DND-41 (cell line): ENCODE results near the gene REEP5.

Source experiments
- ATAC-seq: fragments of 200-7000 bp; cut with Tn5 transposase; 3 replicates; pipeline ENCODE4 v1.9.1; 2021; ENCODE audit warnings: low read depth; ENCODE audit not compliant: insufficient read depth
- DNase-seq: peaks from one replicate; pipeline ENCODE4 v3.0.0-alpha.2; 2020
- H2AFZ ChIP-seq: 2 replicates; pipeline ENCODE4 v1.6.0; 2012; ENCODE audit warnings: low read depth, low read length
- H3K27ac ChIP-seq: 2 replicates; pipeline ENCODE4 v1.5.1; 2012; ENCODE audit warnings: low read length, inconsistent platforms
- H3K27me3 ChIP-seq: fragments of 200-600 bp; sonication (generic); 2 replicates; pipeline ENCODE4 v1.6.0; 2012; ENCODE audit warnings: low read length, mild to moderate bottlenecking, inconsistent platforms; ENCODE audit not compliant: insufficient read depth, poor library complexity
- H3K36me3 ChIP-seq: 2 replicates; pipeline ENCODE4 v1.5.1; 2012; ENCODE audit warnings: low read length, inconsistent platforms; ENCODE audit not compliant: insufficient read depth
- H3K4me1 ChIP-seq: 2 replicates; pipeline ENCODE4 v1.5.1; 2012; ENCODE audit warnings: mild to moderate bottlenecking, low read length; ENCODE audit not compliant: insufficient read depth
- H3K4me2 ChIP-seq: 2 replicates; pipeline ENCODE4 v1.6.0; 2012; ENCODE audit warnings: mild to moderate bottlenecking, moderate library complexity, low read length, inconsistent platforms; ENCODE audit not compliant: insufficient read depth
- H3K4me3 ChIP-seq, 2 experiments: fragments of 200-600 bp in 1 of 2; shearing (Covaris generic) in 1 of 2; 2 replicates each; pipeline ENCODE4 v1.5.1; 2012 to 2016; ENCODE audit warnings: inconsistent platforms in 2 of 2, low read length in 2 of 2, mild to moderate bottlenecking in 2 of 2, low read depth in 1 of 2, moderate library complexity in 1 of 2
- H3K79me2 ChIP-seq: 2 replicates; pipeline ENCODE4 v1.6.0; 2012; ENCODE audit warnings: low read length, inconsistent platforms; ENCODE audit not compliant: insufficient read depth
- H3K9ac ChIP-seq: 2 replicates; pipeline ENCODE4 v1.6.0; 2012; ENCODE audit warnings: low read depth, mild to moderate bottlenecking, inconsistent platforms, low read length, moderate library complexity
- H3K9me3 ChIP-seq: 2 replicates; pipeline ENCODE4 v1.5.1; 2012; ENCODE audit warnings: low read length, moderate library complexity, mild to moderate bottlenecking, inconsistent platforms; ENCODE audit not compliant: insufficient read depth, severe bottlenecking
- H4K20me1 ChIP-seq: 2 replicates; pipeline ENCODE4 v1.6.0; 2012; ENCODE audit warnings: low read length; ENCODE audit not compliant: insufficient read depth
- EZH2 ChIP-seq: IDR thresholded peaks from 3 replicates; pipeline ENCODE4 v1.6.1; 2012; ENCODE audit warnings: borderline replicate concordance, low read depth, mild to moderate bottlenecking, moderate library complexity, low read length, inconsistent platforms; ENCODE audit not compliant: severe bottlenecking
- TF ChIP-seq, protein P1 (sequence below): IDR thresholded peaks from 2 replicates; pipeline ENCODE4 v1.5.1; 2012; ENCODE audit warnings: borderline replicate concordance, low read length, moderate library complexity, mild to moderate bottlenecking; ENCODE audit not compliant: poor library complexity, severe bottlenecking; ENCODE audit errors: extremely low read depth

REEP5 gene

DNA sequence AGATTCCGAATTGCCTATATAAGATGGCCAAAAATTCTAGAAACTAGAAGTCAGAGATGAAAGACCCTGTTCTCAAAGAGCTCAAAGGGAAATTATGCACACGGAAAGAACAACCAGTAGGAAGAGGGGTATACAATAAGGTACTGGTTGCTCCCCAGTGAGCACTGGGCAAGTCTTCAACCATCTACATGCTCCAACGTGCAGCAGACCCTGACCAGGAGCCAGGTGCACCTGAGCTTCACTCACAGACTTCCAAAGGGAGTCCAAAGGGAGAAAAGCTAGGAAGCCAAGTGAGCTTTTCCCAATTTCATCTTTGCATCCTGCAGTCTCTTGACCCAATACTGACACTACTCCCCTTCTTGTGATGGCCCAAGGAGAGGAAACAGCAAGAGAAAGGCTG lies 3.9 kb downstream of the REEP5 start:
- Histone ChIP-seq H3K27me3 (no peaks in the 10 kb centered on the region), H3K27ac (no peak overlapping the region), H2AFZ (no peak overlapping the region), H3K79me2 (peaks cover 65% of the 10 kb centered on the region), H3K4me3 (no peak overlapping the region), H3K9me3 (no peaks in the 10 kb centered on the region), H3K9ac (no peak overlapping the region), H3K4me1 (peaks cover 55% of the 10 kb centered on the region), H4K20me1 (0 out of 2 replicates have a peak, but pooled peaks cover 5% of the 10 kb centered on the region), H3K36me3 (peaks cover 54% of the 10 kb centered on the region), H3K4me2 (no peak overlapping the region)
- no peak for DNase-seq
- TF ChIP-seq, protein P1, sequence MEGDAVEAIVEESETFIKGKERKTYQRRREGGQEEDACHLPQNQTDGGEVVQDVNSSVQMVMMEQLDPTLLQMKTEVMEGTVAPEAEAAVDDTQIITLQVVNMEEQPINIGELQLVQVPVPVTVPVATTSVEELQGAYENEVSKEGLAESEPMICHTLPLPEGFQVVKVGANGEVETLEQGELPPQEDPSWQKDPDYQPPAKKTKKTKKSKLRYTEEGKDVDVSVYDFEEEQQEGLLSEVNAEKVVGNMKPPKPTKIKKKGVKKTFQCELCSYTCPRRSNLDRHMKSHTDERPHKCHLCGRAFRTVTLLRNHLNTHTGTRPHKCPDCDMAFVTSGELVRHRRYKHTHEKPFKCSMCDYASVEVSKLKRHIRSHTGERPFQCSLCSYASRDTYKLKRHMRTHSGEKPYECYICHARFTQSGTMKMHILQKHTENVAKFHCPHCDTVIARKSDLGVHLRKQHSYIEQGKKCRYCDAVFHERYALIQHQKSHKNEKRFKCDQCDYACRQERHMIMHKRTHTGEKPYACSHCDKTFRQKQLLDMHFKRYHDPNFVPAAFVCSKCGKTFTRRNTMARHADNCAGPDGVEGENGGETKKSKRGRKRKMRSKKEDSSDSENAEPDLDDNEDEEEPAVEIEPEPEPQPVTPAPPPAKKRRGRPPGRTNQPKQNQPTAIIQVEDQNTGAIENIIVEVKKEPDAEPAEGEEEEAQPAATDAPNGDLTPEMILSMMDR = no peak
- TF ChIP-seq EZH2 = no peak
- no peak for ATAC-seq

GRCh38 chr5:112917453-112917995 lies 4.5 kb downstream of the REEP5 start:
- Histone ChIP-seq H3K9ac (no peak overlapping the region), H3K4me3 (no peak overlapping the region), H3K9me3 (no peaks in the 10 kb centered on the region), H3K4me2 (no peak overlapping the region; the same call in 1 of the 2 replicates), H3K79me2 (peaks cover 68% of the 10 kb centered on the region), H4K20me1 (0 out of 2 replicates have a peak, but pooled peaks cover 5% of the 10 kb centered on the region), H3K27me3 (no peaks in the 10 kb centered on the region), H3K36me3 (peaks cover 56% of the 10 kb centered on the region), H3K4me1 (peaks cover 49% of the 10 kb centered on the region), H2AFZ (no peak overlapping the region), H3K27ac (no peak overlapping the region)
- ATAC-seq (no peak), DNase-seq (peak; percentile 38)
- TF ChIP-seq, protein P1 = peak; percentile 57
- TF ChIP-seq EZH2 = no peak

DNA sequence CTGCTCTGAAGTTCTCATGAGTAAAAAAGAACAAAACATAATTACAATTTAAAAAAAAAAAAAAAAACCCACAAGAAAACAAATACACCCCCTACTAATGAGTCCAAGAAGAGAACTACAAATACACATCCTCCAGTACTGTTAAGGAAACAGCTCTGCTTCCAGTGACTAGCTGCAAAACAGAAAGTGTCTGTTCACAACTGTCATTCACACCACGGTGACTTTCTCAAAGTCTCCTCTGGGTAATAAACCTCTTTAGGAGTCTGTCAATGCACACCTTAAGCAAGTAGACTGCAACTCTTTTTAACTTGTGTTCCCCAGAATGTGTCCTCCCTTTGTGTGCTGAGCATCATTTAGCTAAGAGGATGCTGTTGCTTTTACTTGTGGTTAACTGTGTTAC lies 6.2 kb downstream of the REEP5 start:
- peaks cover 43% of the 10 kb centered on the region for H3K4me1 ChIP-seq
- no peak for TF ChIP-seq EZH2
- TF ChIP-seq, protein P1 = no peak
- H3K4me2 ChIP-seq = no peak overlapping the region
- H3K9me3 ChIP-seq = no peaks in the 10 kb centered on the region
- H3K27ac ChIP-seq = no peak overlapping the region; the same call in 1 of the 2 replicates
- no peak overlapping the region for H3K9ac ChIP-seq
- H3K27me3 ChIP-seq = no peaks in the 10 kb centered on the region
- no peak overlapping the region for H3K4me3 ChIP-seq
- no peak for DNase-seq
- peak; percentile 80 for ATAC-seq
- H3K79me2 ChIP-seq = peaks cover 72% of the 10 kb centered on the region
- H3K36me3 ChIP-seq = peaks cover 64% of the 10 kb centered on the region
- H2AFZ ChIP-seq = no peak overlapping the region
- 0 out of 2 replicates have a peak, but pooled peaks cover 5% of the 10 kb centered on the region for H4K20me1 ChIP-seq
